Lower leg skin (tissue), 4 donors: ENCODE results near the gene STARD10. TPM values are rescaled to one million over a fixed set of nuclear protein-coding genes. Genes with fewer than 3 reads are reported as not detected.

ENCODE experiments used
- DNase-seq, 2 donors: peaks; one replicate each; pipeline ENCODE4 v3.0.0-alpha.2; 2019; ENCODE audit warnings: low spot score in 2 of 2
- H3K4me3 ChIP-seq: fragments of 200-600 bp; sonication (generic); 2 replicates; pipeline ENCODE4 v1.5.1; 2017; ENCODE audit warnings: mild to moderate bottlenecking, low read depth; ENCODE audit not compliant: poor library complexity, severe bottlenecking
- POLR2A ChIP-seq, 2 donors: fragments of 450-650 bp; IDR thresholded peaks; one replicate each; pipeline ENCODE4 v1.6.1; 2016 to 2017; ENCODE audit warnings: antibody characterized with exemption in 2 of 2, mild to moderate bottlenecking in 1 of 2, moderate library complexity in 1 of 2
- WGBS, 2 donors: methylation state at CpG; one replicate each; pipeline ENCODE4 v1.1.5; 2018; 5-methylcytosine and 5-hydroxymethylcytosine counted together
- intact Hi-C: fragments of 100-400 bp; cut with DNase I; formaldehyde crosslinking; loops from one replicate; pipeline ENCODE4 v1.15.0; 2023; ENCODE audit warnings: low total_unique reads
- total RNA-seq, 4 donors: library from RNA; depleted of rRNA; stranded (reverse); fragments of >200 nt; gene quantifications; one replicate each; pipeline ENCODE4 v1.1.0, GENCODE V29; 2016
- TF ChIP-seq, protein P1 (sequence below), 3 donors: fragments of 450-650 bp; IDR thresholded peaks; one replicate each; pipeline ENCODE4 v1.5.1; 2016; ENCODE audit warnings: antibody characterized with exemption in 3 of 3, mild to moderate bottlenecking in 3 of 3, moderate library complexity in 2 of 3

Gene STARD10
- total RNA-seq, 4 donors from 2014 or later = 90.3 to 119 (median 110) TPM

DNA sequence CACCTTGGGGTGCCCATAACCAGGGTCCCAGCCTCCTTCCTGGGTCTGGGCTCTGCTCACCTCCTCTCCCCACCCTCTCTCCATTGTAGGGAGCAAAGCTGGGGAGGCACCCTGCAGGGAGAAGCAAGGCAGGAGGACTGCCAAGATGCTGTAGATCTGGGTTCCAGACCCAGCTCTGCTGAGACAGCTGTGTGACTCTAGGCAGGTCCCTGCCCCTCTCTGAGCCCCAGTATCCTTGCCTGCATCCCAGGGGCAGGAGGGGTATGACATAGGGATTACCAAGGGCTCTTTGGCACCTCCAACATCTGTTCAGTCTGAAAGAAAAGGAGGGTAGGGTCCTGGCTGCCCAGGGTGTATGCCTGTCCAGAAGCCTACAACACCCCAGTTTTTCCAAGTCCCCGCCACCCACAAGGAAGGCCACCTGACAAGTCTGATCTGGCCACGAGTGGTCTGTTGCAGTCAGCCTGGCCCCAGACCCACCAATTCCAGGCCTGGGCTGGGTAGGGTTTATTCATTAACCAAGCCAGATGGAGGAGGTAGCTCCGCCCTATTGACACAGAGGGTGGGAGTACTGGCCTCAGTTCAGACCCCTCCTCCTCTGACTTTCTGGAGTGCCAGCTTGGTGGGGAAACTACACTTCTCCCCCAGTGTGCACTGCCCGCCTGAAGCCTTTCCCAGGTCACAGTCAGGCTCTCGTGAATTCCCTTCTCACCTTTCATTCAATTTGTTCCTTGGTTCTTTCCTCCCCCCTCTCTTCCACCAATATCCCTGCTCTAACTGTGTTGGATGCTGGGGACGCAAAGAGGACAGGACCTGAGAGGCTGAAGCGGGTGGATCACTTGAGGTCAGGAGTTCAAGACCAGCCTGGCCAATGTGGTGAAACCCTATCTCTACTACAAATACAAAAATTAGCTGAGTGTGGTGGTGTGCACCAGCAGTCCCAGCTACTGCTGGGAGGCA is 15.0 kb downstream of the STARD10 start:
- intact Hi-C loops = no loop called here
- no peak overlapping the region for H3K4me3 ChIP-seq
- DNase-seq = no peak
- TF ChIP-seq, protein P1, sequence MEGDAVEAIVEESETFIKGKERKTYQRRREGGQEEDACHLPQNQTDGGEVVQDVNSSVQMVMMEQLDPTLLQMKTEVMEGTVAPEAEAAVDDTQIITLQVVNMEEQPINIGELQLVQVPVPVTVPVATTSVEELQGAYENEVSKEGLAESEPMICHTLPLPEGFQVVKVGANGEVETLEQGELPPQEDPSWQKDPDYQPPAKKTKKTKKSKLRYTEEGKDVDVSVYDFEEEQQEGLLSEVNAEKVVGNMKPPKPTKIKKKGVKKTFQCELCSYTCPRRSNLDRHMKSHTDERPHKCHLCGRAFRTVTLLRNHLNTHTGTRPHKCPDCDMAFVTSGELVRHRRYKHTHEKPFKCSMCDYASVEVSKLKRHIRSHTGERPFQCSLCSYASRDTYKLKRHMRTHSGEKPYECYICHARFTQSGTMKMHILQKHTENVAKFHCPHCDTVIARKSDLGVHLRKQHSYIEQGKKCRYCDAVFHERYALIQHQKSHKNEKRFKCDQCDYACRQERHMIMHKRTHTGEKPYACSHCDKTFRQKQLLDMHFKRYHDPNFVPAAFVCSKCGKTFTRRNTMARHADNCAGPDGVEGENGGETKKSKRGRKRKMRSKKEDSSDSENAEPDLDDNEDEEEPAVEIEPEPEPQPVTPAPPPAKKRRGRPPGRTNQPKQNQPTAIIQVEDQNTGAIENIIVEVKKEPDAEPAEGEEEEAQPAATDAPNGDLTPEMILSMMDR (IDR thresholded peaks at IDR 0.05) = no peak
- no peak for TF ChIP-seq POLR2A (IDR thresholded peaks at IDR 0.05)
- WGBS, 2 donors = 92 to 93% methylated on average over 7 of the region's 7 CpGs

DNA sequence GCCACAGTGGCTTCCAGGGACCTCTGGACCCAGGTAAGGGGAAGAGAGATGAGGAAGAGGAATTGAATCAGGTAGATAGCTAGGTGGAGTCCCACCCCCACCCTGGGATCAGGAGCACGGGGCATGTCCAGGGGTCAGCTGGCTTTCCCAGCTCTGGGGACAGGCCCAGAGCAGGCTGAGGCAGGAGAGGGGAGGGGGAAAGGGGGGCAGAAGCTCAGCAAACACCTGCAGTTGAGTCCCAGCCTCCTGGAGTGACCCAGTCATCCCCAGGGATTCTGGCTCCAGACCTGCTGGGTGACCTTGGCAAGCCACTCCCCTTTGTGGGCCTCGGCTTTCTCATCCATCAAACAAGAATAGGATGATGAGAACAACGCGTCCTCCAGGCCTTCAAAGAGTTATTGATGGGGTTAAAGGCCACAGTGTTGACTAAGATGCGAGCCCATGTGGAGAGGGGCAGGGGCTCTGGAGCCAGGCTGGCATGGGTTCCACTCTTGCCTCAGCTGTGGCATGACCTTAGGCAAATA is 16.0 kb downstream of the STARD10 start:
- no peak overlapping the region for H3K4me3 ChIP-seq
- DNase-seq = no peak
- intact Hi-C loops = no loop called here
- TF ChIP-seq POLR2A (IDR thresholded peaks at IDR 0.05) = no peak
- TF ChIP-seq, protein P1 (IDR thresholded peaks at IDR 0.05) = no peak
- WGBS, 2 donors = 72 to 84% methylated on average over 5 of the region's 5 CpGs

DNA sequence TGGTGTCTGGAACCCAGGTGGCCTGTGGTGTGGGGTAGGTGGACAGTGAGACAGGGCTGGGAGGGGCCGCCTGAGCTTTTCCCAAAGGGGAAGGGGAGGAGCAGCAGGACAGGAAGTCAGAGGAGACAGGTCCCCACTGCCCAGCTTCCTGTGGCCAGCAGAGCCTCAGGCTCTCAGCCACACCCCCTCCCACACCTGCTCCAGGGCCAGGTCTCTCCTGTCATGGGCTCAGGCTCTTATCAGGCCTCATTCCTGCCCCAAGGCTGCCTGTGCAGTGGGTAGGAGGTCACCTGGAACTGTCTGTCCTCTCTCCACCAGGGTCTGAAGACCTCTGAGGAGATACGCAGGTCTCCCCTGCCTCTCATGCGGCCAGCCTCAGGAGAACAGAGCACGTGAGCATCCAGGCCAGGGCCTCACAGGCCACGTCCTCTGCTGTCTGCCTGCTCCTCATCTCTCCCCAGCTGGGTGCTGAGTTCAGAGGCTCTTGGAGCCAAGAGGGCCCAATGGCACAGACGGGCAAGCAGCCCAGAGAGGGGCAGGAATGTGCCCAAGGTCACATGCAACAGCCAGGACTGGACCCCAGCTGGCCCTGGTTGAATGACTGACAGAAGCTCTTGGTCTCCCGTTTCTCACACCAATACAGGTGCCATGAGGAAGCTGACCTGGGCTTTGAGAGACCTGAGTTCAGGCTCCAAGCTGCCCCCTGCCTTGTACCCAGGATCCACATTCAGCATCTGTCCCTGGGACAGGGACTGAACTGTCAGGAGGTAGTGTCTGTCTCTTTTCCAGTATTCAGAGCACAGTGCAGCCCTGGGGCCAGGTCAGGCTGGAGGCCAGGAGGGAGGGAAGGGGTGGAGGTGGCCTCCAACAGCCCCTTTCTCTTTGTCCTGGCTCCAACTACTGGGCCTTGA is 16.7 kb downstream of the STARD10 start:
- DNase-seq = no peak
- TF ChIP-seq, protein P1 (IDR thresholded peaks at IDR 0.05) = no peak
- TF ChIP-seq POLR2A (IDR thresholded peaks at IDR 0.05) = no peak
- intact Hi-C loops = no loop called here
- 65 to 81% methylated on average over 4 to 7 of the region's 7 CpGs for WGBS, 2 donors
- H3K4me3 ChIP-seq = no peak overlapping the region

DNA sequence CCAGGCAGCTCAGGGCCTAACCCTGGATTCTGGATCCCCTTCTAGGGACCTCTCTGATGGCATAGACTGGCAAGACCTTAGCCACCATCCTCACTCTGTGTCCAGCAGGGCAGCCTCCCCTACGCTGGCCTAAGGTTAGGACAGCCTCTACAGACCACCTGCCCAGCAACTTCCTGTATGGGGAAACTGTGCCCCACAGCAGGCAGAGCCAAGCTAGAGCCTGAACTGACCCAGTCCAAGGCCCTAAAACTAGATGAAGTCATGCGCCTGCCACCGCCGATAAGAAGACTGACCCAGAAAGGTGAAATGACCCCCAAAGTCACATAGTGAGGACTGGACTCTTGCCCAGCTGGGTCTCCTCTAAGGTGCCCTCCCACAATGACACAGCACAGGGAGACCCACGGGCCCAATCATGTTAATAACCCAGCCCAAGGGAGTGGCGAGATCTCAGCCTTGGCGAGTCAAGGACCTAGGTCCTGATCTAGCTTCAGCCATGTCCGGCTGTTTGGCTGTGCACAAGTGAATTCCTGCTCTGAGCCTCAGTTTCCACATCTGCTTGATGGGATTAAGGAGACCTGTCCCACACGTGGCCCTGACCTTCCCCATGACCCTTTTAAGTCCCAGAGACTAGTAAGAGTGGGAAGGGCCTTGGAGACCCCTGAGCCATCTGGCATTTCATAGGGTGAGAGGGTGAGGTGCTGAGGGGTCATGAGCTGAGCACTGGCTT is 17.6 kb downstream of the STARD10 start:
- 85 to 90% methylated on average over 9 of the region's 9 CpGs for WGBS, 2 donors
- DNase-seq = no peak
- intact Hi-C loops = no loop called here

More for the DNA sequence above, 17.6 kb downstream of the STARD10 start:
- no peak for TF ChIP-seq POLR2A (IDR thresholded peaks at IDR 0.05)
- TF ChIP-seq, protein P1 (IDR thresholded peaks at IDR 0.05) = no peak
- H3K4me3 ChIP-seq = no peak overlapping the region
